ENCODE measurements around the gene PACRG. TPM values are rescaled to one million over a fixed set of nuclear protein-coding genes. Genes with fewer than 3 reads are reported as not detected.

Gene PACRG
- total RNA-seq, 1 donor from 2014 or later = 2.4 TPM

- no peak for TF ChIP-seq CTCF (IDR thresholded peaks at IDR 0.05; ENCODE audit: unreplicated experiment)
- peaks cover 1% of the 10 kb centered on the region for H3K36me3 Mint-ChIP-seq (ENCODE audit: insufficient read depth)
- peaks cover 7% of the 10 kb centered on the region for H3K9me3 Mint-ChIP-seq (ENCODE audit: low read depth)
- no peak overlapping the region for H3K4me3 Mint-ChIP-seq (ENCODE audit: low read depth)
- H3K27me3 Mint-ChIP-seq = no peaks in the 10 kb centered on the region
- peaks cover 11% of the 10 kb centered on the region for H3K4me1 Mint-ChIP-seq (ENCODE audit: low read depth)
- no peak overlapping the region for H3K27ac Mint-ChIP-seq
- DNase-seq (ENCODE audit: low spot score, unreplicated experiment) = no peak
Measured at GRCh38 chr6:162681447-162681846, 46.3 kb upstream of the PACRG start.

- H3K36me3 Mint-ChIP-seq (ENCODE audit: insufficient read depth) = peaks cover 1% of the 10 kb centered on the region
- no peak for TF ChIP-seq CTCF (IDR thresholded peaks at IDR 0.05; ENCODE audit: unreplicated experiment)
- peaks cover 7% of the 10 kb centered on the region for H3K9me3 Mint-ChIP-seq (ENCODE audit: low read depth)
- no peak overlapping the region for H3K27ac Mint-ChIP-seq
- H3K4me3 Mint-ChIP-seq (ENCODE audit: low read depth) = no peak overlapping the region
- H3K4me1 Mint-ChIP-seq (ENCODE audit: low read depth) = peaks cover 11% of the 10 kb centered on the region
- DNase-seq (ENCODE audit: low spot score, unreplicated experiment) = no peak
- H3K27me3 Mint-ChIP-seq = no peaks in the 10 kb centered on the region
Measured at GRCh38 chr6:162683135-162683534, 44.6 kb upstream of the PACRG start.

GRCh38 chr6:162684052-162684451 lies 43.7 kb upstream of the PACRG start:
- H3K27ac Mint-ChIP-seq = no peak overlapping the region
- no peak for TF ChIP-seq CTCF (IDR thresholded peaks at IDR 0.05; ENCODE audit: unreplicated experiment)
- H3K4me1 Mint-ChIP-seq (ENCODE audit: low read depth) = peaks cover 16% of the 10 kb centered on the region
- H3K36me3 Mint-ChIP-seq (ENCODE audit: insufficient read depth) = peaks cover 1% of the 10 kb centered on the region
- H3K27me3 Mint-ChIP-seq = no peaks in the 10 kb centered on the region
- no peak for DNase-seq (ENCODE audit: low spot score, unreplicated experiment)
- H3K4me3 Mint-ChIP-seq (ENCODE audit: low read depth) = no peak overlapping the region
- peaks cover 7% of the 10 kb centered on the region for H3K9me3 Mint-ChIP-seq (ENCODE audit: low read depth)

- Mint-ChIP-seq H3K27me3 (no peaks in the 10 kb centered on the region), H3K36me3 (ENCODE audit: insufficient read depth) (peaks cover 1% of the 10 kb centered on the region), H3K4me3 (ENCODE audit: low read depth) (no peak overlapping the region), H3K9me3 (ENCODE audit: low read depth) (peaks cover 7% of the 10 kb centered on the region), H3K27ac (no peak overlapping the region), H3K4me1 (ENCODE audit: low read depth) (peaks cover 17% of the 10 kb centered on the region)
- no peak for TF ChIP-seq CTCF (IDR thresholded peaks at IDR 0.05; ENCODE audit: unreplicated experiment)
- DNase-seq (ENCODE audit: low spot score, unreplicated experiment) = no peak
Measured at GRCh38 chr6:162684961-162685360, 42.8 kb upstream of the PACRG start.

GRCh38 chr6:162685586-162685985 lies 42.2 kb upstream of the PACRG start:
- no peak overlapping the region for H3K4me3 Mint-ChIP-seq (ENCODE audit: low read depth)
- TF ChIP-seq CTCF (IDR thresholded peaks at IDR 0.05; ENCODE audit: unreplicated experiment) = no peak

More at GRCh38 chr6:162685586-162685985, 42.2 kb upstream of the PACRG start:
- Mint-ChIP-seq H3K27me3 (no peaks in the 10 kb centered on the region), H3K4me1 (ENCODE audit: low read depth) (peaks cover 19% of the 10 kb centered on the region), H3K27ac (no peak overlapping the region), H3K9me3 (ENCODE audit: low read depth) (peaks cover 7% of the 10 kb centered on the region), H3K36me3 (ENCODE audit: insufficient read depth) (peaks cover 1% of the 10 kb centered on the region)
- no peak for DNase-seq (ENCODE audit: low spot score, unreplicated experiment)

Data from progenitor cell of endocrine pancreas (in vitro differentiated cells).